PC-9 (cell line): ENCODE measurements around the gene SYNDIG1.

Experiments used
- EZH2 ChIP-seq: fragments of 200-600 bp; sonication (generic); IDR thresholded peaks from 2 replicates; pipeline ENCODE4 v1.8.0; 2017; ENCODE audit warnings: antibody characterized with exemption, low read depth
- TF ChIP-seq, protein P1 (sequence below): fragments of 200-600 bp; sonication (generic); conservative IDR thresholded peaks from 2 replicates; pipeline ENCODE4 v1.6.1; 2017; ENCODE audit warnings: mixed run types, antibody characterized with exemption, mild to moderate bottlenecking, moderate library complexity

DNA sequence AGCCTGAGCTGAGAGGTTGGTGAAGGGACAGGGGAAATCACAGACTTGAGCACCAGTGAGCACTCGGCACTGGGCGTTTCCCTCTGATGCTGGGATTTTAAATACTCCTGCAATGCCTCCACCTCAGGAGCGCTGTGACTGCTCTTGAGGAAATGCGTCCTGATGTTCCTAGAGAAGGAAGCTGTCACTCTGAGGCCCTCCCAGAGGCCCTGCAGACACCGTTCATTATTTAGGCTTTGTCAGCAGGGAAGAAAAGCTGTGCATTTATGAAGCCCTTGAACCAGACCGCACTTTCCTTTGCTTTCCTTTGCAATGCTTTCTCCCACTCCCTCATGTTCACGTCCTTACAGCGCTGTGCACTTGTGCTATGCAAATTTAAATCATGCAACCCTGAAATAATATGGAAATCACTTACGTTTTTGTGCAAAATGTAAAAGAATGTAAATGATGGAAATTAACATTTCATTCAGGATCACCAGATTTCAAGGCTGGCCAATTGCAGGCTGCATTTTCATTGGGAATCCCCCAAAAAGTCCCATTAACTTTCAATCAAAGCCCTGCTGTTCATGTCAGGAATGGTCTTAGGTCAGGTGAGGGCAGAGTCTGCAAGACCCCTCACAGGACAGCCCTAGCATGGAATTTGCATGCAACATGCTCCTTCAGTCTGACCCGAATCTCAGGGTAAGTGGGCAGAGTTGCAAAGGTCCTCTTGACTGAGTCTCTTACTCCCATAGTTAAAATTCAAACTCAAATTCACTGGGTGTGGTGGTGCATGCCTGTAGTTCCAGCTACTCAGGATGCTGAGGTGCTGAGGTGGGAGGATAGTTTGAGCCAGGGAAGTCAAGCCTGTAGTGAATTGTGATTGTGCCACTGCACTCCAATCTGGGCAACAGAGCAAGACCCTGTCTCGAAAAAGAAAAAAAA lies 45.8 kb upstream of the SYNDIG1 start:
- TF ChIP-seq, protein P1, sequence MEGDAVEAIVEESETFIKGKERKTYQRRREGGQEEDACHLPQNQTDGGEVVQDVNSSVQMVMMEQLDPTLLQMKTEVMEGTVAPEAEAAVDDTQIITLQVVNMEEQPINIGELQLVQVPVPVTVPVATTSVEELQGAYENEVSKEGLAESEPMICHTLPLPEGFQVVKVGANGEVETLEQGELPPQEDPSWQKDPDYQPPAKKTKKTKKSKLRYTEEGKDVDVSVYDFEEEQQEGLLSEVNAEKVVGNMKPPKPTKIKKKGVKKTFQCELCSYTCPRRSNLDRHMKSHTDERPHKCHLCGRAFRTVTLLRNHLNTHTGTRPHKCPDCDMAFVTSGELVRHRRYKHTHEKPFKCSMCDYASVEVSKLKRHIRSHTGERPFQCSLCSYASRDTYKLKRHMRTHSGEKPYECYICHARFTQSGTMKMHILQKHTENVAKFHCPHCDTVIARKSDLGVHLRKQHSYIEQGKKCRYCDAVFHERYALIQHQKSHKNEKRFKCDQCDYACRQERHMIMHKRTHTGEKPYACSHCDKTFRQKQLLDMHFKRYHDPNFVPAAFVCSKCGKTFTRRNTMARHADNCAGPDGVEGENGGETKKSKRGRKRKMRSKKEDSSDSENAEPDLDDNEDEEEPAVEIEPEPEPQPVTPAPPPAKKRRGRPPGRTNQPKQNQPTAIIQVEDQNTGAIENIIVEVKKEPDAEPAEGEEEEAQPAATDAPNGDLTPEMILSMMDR: no peak
- no peak for TF ChIP-seq EZH2
